GM21786 (cell line): ENCODE data around the gene ASIC2.

Source experiments
- ATAC-seq: cut with Tn5 transposase; IDR thresholded peaks from one replicate; pipeline ENCODE4 v1.9.1; 2021; ENCODE audit not compliant: unreplicated experiment

ASIC2 gene

GRCh38 chr17:33118391-33119075, 174.6 kb downstream of the ASIC2 start:
- ATAC-seq, result no peak

- ATAC-seq, result no peak
Observed at GRCh38 chr17:33116021-33116551, 177.0 kb downstream of the ASIC2 start.

- ATAC-seq, result no peak
Observed at GRCh38 chr17:33115366-33115765, 177.7 kb downstream of the ASIC2 start.

GRCh38 chr17:33113991-33114370, 179.1 kb downstream of the ASIC2 start:
- ATAC-seq, result no peak

GRCh38 chr17:33113276-33113990, 179.7 kb downstream of the ASIC2 start:
- ATAC-seq, result no peak

GRCh38 chr17:33112763-33113162, 180.3 kb downstream of the ASIC2 start:
- no peak for ATAC-seq

GRCh38 chr17:33109336-33110072, 183.6 kb downstream of the ASIC2 start:
- no peak for ATAC-seq

GRCh38 chr17:33106525-33107165, 186.4 kb downstream of the ASIC2 start:
- no peak for ATAC-seq

- ATAC-seq, result no peak
Observed at GRCh38 chr17:33105911-33106310, 187.2 kb downstream of the ASIC2 start.

GRCh38 chr17:33099906-33100305, 193.2 kb downstream of the ASIC2 start:
- no peak for ATAC-seq

- no peak for ATAC-seq
Observed at GRCh38 chr17:33099252-33099651, 193.8 kb downstream of the ASIC2 start.

GRCh38 chr17:33097411-33097810, 195.7 kb downstream of the ASIC2 start:
- ATAC-seq, result no peak

- no peak for ATAC-seq
Observed at GRCh38 chr17:33096161-33096560, 196.9 kb downstream of the ASIC2 start.

- no peak for ATAC-seq
Observed at GRCh38 chr17:33091271-33091670, 201.8 kb downstream of the ASIC2 start.

GRCh38 chr17:33090806-33091205, 202.3 kb downstream of the ASIC2 start:
- ATAC-seq, result no peak

GRCh38 chr17:33086878-33087277, 206.2 kb downstream of the ASIC2 start:
- no peak for ATAC-seq

GRCh38 chr17:33086041-33086440, 207.1 kb downstream of the ASIC2 start:
- no peak for ATAC-seq

- ATAC-seq, result no peak
Observed at GRCh38 chr17:33085256-33085655, 207.8 kb downstream of the ASIC2 start.

GRCh38 chr17:33084755-33085154, 208.3 kb downstream of the ASIC2 start:
- ATAC-seq, result no peak

- ATAC-seq, result no peak
Observed at GRCh38 chr17:33082529-33083173, 210.4 kb downstream of the ASIC2 start.

- ATAC-seq, result no peak
Observed at GRCh38 chr17:33080091-33080490, 213.0 kb downstream of the ASIC2 start.
